Nephron progenitor cell (in vitro differentiated cells): ENCODE results near the gene ATP5MC2.
A peak's percentile ranks its signal among the peaks of the same experiment; 100 is the strongest.
"Not testable (repeated sequence)": the region's sequence is repeated elsewhere in the genome, so short reads cannot be mapped to it uniquely, and the experiment has no call there.

Source experiments
- DNase-seq: peaks from one replicate; pipeline ENCODE4 v3.0.0; 2021
- H3K27ac Mint-ChIP-seq: 2 replicates; pipeline ENCODE4 v1.8.0; 2021; ENCODE audit warnings: mild to moderate bottlenecking, moderate library complexity, mixed read lengths
- H3K27me3 Mint-ChIP-seq: 2 replicates; pipeline ENCODE4 v1.8.0; 2021; ENCODE audit warnings: mild to moderate bottlenecking, low read depth, mixed read lengths; ENCODE audit not compliant: poor library complexity
- H3K36me3 Mint-ChIP-seq: 2 replicates; pipeline ENCODE4 v1.8.0; 2021; ENCODE audit warnings: low read depth, mixed read lengths
- H3K4me1 Mint-ChIP-seq: 2 replicates; pipeline ENCODE4 v1.8.0; 2021; ENCODE audit warnings: mixed read lengths
- H3K4me3 Mint-ChIP-seq: 2 replicates; pipeline ENCODE4 v1.8.0; 2021; ENCODE audit warnings: mild to moderate bottlenecking, moderate library complexity, mixed read lengths
- H3K9me3 Mint-ChIP-seq: 2 replicates; pipeline ENCODE4 v1.8.0; 2021; ENCODE audit warnings: mild to moderate bottlenecking, moderate library complexity, mixed read lengths
- TF ChIP-seq, protein P1 (sequence below): fragments of 200-600 bp; sonication (generic); IDR thresholded peaks from 2 replicates; pipeline ENCODE4 v1.5.0; 2021; ENCODE audit warnings: antibody characterized with exemption

ATP5MC2 gene

DNA sequence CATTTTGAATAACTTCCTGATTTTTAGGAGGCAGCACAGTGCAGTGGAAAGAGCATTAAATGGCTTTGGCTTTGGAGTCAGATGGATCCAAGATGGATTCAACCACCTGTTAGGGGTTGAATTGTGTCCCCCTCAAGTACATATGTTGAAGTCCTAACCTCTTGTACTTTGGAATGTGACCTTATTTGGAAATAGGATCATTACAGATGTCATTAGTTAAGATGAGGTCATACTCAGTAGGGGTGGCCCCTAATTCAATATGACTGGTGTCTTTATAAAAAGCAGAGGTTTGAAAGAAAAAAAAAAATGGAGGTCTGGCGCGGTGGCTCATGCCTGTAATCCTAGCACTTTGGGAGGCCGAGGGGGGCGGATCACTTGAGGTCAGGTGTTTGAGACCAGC, 18.8 kb downstream of the ATP5MC2 start:
- Mint-ChIP-seq H3K4me3 (no peak overlapping the region), H3K27me3 (no peaks in the 10 kb centered on the region), H3K36me3 (peaks cover 20% of the 10 kb centered on the region), H3K4me1 (peaks cover 27% of the 10 kb centered on the region), H3K9me3 (no peaks in the 10 kb centered on the region), H3K27ac (peak overlapping the region; percentile 62)
- no peak for DNase-seq
- TF ChIP-seq, protein P1, sequence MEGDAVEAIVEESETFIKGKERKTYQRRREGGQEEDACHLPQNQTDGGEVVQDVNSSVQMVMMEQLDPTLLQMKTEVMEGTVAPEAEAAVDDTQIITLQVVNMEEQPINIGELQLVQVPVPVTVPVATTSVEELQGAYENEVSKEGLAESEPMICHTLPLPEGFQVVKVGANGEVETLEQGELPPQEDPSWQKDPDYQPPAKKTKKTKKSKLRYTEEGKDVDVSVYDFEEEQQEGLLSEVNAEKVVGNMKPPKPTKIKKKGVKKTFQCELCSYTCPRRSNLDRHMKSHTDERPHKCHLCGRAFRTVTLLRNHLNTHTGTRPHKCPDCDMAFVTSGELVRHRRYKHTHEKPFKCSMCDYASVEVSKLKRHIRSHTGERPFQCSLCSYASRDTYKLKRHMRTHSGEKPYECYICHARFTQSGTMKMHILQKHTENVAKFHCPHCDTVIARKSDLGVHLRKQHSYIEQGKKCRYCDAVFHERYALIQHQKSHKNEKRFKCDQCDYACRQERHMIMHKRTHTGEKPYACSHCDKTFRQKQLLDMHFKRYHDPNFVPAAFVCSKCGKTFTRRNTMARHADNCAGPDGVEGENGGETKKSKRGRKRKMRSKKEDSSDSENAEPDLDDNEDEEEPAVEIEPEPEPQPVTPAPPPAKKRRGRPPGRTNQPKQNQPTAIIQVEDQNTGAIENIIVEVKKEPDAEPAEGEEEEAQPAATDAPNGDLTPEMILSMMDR = no peak

DNA sequence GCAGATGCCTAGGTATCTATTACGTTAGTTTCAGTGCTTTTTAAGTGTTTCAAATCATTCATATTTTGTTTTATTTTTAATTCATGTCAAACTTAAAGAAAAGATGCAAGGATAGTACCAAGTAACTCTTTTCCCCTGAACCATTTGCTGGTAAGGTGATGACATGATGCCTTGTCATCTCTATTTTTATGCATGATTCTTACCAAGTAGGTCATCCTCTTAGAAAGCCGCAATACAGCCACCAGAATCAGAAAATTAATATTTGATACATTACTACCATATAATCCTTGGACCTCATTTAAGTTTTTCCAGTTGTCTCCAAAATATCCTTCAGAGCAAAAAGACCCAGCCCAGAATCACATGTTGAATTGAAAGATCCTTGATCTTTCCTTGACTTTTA, 22.3 kb downstream of the ATP5MC2 start:
- TF ChIP-seq, protein P1 = no peak
- no peak for DNase-seq
- peaks cover 10% of the 10 kb centered on the region for H3K4me1 Mint-ChIP-seq
- H3K27me3 Mint-ChIP-seq = no peaks in the 10 kb centered on the region
- no peak overlapping the region for H3K4me3 Mint-ChIP-seq
- H3K27ac Mint-ChIP-seq = no peak overlapping the region
- peaks cover 5% of the 10 kb centered on the region for H3K36me3 Mint-ChIP-seq
- no peaks in the 10 kb centered on the region for H3K9me3 Mint-ChIP-seq

DNA sequence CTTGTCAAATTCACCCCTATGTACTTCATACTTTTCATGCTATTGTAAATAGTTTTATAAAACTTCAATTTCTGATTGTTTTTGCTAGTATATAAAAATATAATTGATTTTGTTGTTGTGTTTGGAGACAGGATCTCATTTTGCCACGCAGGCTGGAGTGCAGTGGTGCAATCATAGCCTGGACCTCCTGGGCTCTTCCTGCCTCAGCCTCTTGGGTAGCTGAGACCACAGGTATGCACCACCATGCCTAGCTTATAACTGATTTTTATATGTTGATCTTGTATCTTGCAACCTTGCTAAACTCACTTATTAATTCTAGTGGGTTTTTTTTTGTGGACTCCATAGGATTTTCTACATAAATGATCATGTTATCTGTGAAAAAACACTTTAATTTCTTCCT, 23.5 kb downstream of the ATP5MC2 start:
- H3K36me3 Mint-ChIP-seq = peaks cover 5% of the 10 kb centered on the region
- H3K4me1 Mint-ChIP-seq = peaks cover 6% of the 10 kb centered on the region
- no peak for DNase-seq
- no peak overlapping the region for H3K4me3 Mint-ChIP-seq
- TF ChIP-seq, protein P1 = no peak
- no peaks in the 10 kb centered on the region for H3K9me3 Mint-ChIP-seq
- no peak overlapping the region for H3K27ac Mint-ChIP-seq
- peaks cover 3% of the 10 kb centered on the region for H3K27me3 Mint-ChIP-seq

DNA sequence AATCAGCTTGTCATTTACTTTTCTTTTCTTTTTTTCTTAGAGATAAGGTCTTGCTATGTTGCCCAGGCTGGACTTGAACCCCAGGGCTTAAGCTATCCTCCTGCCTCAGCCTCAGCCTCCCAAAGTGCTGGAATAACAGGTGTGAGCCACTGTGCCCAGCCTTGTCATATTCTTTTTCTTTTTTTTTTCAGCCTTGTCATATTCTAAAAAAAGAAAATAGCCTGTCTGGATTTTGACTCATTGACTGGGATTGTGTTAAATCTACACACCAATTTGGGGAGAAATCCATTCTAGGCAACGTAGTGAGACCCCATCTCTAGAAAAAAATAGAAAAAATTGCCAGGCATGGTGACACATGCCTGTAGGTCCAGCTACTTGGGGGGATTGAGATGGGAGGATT, 24.1 kb downstream of the ATP5MC2 start:
- Mint-ChIP-seq H3K4me3 (no peak overlapping the region), H3K36me3 (peaks cover 2% of the 10 kb centered on the region), H3K4me1 (peaks cover 2% of the 10 kb centered on the region), H3K9me3 (no peaks in the 10 kb centered on the region), H3K27me3 (peaks cover 3% of the 10 kb centered on the region), H3K27ac (no peak overlapping the region)
- DNase-seq = no peak
- TF ChIP-seq, protein P1 = no peak

DNA sequence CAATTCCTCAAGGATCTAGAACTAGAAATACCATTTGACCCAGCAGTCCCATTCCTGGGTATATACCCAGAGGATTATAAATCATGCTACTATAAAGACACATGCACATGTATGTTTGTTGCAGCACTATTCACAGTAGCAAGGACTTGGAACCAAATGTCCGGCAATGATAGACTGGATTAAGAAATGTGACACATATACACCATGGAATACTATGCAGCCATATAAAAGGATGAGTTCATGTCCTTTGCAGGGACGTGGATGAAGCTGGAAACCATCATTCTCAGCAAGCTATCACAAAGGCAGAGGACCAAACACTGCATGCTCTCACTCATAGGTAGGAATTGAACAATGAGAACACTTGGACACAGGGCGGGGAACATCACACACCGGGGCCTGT, 29.6 kb downstream of the ATP5MC2 start:
- not testable (repeated sequence) for H3K27me3 Mint-ChIP-seq, H3K4me1 Mint-ChIP-seq, H3K36me3 Mint-ChIP-seq, DNase-seq, H3K4me3 Mint-ChIP-seq, H3K9me3 Mint-ChIP-seq, H3K27ac Mint-ChIP-seq

DNA sequence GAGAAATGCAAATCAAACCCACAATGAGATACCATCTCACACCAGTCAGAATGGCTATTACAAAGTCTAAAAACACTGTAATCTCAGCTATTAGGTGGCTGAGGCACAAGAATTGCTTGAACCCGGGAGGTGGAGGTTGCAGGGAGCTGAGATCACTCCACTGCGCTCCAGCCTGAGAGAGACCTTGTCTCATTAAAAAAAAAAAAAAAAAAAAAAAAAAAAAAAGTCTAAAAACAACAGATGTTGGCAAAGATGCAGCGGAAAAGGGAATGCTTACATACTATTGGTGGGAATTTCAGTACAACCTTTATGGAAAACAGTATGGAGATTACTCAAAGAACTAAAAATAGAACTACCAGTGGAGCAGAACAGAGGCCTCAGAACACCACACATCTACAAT, 30.7 kb downstream of the ATP5MC2 start:
- Mint-ChIP-seq H3K27me3 (peaks cover 8% of the 10 kb centered on the region), H3K4me1 (no peaks in the 10 kb centered on the region), H3K4me3 (no peak overlapping the region), H3K27ac (no peak overlapping the region), H3K9me3 (peaks cover 7% of the 10 kb centered on the region), H3K36me3 (peaks cover 4% of the 10 kb centered on the region)
- no peak for DNase-seq
- TF ChIP-seq, protein P1 = no peak

DNA sequence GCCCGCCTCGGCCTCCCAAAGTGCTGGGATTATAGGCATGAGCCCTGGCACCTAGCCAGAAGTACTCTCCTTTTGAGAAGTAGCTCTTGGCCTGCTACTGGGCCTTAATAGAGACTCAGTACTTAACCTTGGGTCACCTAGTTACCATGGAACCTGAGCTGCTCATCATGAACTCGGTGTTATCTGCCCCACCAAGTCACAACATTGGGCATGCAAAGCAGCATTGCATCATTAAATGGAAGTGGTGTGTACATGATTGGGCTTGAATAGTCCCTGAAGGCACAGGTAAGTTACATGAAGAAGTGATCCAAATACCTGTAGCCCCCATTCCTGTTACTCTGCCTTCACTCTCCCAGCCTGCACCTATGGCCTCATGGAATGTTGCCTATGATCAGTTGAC, 31.8 kb downstream of the ATP5MC2 start:
- H3K4me1 Mint-ChIP-seq = no peaks in the 10 kb centered on the region
- H3K27ac Mint-ChIP-seq = no peak overlapping the region
- TF ChIP-seq, protein P1 = no peak
- peaks cover 8% of the 10 kb centered on the region for H3K27me3 Mint-ChIP-seq
- peaks cover 4% of the 10 kb centered on the region for H3K36me3 Mint-ChIP-seq
- peaks cover 7% of the 10 kb centered on the region for H3K9me3 Mint-ChIP-seq
- no peak overlapping the region for H3K4me3 Mint-ChIP-seq
- DNase-seq = no peak
